Measurements from ENCODE around the gene OLFML2A.
"Not testable (repeated sequence)": the region's sequence is repeated elsewhere in the genome, so short reads cannot be mapped to it uniquely, and the experiment has no call there.

Gene OLFML2A

DNA sequence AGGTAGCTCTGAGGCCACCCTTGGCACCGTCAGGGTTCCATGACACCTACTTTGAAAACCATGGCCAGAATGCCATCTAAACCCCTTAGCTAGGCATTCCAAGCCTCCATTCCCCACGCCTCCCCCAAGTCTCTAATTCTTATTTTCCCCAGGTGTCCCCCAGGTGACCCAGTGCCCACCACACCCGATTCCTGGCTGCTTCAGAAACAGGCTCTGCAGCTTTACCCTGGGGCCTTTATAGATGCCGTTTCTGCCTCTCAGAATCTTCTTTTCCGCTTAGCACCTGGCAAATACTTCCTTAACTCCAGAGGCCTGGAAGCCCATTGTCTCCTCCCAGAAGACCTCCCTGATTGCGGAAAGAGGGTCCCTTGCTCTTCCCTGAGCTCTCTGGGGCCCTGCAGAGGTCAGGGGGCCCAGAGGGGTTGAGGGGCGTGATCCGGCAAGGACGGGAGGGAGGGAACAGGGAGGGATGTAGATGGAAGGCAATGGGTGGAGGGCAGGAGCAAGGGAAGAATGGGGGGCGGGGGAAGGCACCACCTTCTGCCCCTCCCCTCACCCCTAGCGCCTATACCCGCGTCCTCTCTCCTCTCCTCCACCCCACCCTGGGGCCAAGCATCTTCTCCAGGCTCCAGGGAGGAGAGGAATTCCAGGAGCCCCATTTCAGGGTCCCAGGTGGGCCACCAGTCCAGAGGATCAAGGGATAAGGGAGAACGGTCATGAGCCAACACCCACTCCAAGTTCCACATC is 64.3 kb downstream of the OLFML2A start:
- TF ChIP-seq, protein P1, sequence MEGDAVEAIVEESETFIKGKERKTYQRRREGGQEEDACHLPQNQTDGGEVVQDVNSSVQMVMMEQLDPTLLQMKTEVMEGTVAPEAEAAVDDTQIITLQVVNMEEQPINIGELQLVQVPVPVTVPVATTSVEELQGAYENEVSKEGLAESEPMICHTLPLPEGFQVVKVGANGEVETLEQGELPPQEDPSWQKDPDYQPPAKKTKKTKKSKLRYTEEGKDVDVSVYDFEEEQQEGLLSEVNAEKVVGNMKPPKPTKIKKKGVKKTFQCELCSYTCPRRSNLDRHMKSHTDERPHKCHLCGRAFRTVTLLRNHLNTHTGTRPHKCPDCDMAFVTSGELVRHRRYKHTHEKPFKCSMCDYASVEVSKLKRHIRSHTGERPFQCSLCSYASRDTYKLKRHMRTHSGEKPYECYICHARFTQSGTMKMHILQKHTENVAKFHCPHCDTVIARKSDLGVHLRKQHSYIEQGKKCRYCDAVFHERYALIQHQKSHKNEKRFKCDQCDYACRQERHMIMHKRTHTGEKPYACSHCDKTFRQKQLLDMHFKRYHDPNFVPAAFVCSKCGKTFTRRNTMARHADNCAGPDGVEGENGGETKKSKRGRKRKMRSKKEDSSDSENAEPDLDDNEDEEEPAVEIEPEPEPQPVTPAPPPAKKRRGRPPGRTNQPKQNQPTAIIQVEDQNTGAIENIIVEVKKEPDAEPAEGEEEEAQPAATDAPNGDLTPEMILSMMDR (IDR thresholded peaks at IDR 0.05; ENCODE audit: extremely low read depth, missing control alignments): no peak
- no peak for DNase-seq (ENCODE audit: low spot score)

DNA sequence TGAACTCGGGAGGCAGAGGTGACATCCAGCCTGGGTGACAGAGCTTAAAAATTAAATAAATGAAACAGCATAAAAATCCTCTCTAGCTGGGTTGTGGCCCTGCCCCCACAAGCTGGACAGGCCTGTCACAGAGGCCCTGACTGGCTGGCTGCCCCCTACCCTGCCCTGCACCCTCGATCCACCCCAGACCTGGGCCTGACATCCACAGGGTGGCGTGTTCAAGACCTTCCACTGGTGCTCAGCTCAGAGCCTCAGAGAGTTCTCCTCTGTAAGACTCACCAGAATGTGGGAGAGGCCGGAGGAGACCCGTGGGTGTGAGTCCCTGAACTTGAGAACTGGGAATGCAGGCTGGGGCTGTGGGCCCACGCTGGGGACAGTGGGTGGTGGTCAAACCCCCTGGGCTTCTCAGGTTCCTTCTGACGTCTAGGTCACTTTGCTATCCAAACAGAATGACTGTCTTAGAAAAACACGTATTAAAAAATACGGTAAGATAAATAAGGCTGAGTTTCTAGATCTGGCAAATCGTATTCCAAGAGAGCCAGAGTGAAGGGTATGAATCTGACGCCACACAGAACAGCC is 66.6 kb downstream of the OLFML2A start:
- TF ChIP-seq, protein P1 (IDR thresholded peaks at IDR 0.05; ENCODE audit: extremely low read depth, missing control alignments): no peak
- no peak for DNase-seq (ENCODE audit: low spot score)

DNA sequence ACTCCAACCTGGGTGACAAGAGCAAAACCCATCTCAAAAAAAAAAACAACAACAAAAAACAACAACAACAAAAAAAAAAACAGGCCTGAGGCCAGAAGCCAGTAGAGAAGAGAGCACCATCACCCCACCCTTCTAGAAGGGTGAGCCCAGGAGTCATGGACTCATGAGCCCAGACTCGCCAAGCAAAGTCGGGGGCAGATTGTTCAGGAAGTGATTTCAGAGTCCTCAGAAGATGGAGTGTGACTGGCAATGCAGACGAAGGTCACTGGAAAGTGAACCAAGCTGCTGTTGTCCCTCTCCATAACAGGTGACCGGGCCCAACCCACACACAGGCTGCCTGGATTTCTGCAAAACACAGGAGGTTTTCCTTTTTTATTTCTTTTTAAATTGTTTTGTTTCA is 67.4 kb downstream of the OLFML2A start:
- TF ChIP-seq, protein P1 (IDR thresholded peaks at IDR 0.05; ENCODE audit: extremely low read depth, missing control alignments): no peak
- no peak for DNase-seq (ENCODE audit: low spot score)

DNA sequence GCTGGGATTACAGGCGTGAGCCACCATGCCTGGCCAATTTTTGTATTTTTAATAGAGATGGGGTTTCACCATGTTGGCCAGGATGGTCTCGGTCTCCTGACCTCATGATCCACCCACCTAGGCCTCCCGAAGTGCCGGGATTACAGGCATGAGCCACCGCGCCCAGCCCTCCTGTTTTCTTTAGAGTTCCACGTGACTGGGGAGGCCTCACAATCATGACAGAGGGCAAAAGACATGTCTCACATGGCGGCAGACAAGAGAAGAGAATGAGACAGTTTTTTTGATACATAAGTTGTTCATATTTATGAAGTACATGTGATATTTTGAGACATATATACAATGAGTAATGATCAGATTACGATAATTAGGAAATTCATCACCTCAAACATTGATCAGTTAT is 69.5 kb downstream of the OLFML2A start:
- not testable (repeated sequence) for DNase-seq (ENCODE audit: low spot score)

DNA sequence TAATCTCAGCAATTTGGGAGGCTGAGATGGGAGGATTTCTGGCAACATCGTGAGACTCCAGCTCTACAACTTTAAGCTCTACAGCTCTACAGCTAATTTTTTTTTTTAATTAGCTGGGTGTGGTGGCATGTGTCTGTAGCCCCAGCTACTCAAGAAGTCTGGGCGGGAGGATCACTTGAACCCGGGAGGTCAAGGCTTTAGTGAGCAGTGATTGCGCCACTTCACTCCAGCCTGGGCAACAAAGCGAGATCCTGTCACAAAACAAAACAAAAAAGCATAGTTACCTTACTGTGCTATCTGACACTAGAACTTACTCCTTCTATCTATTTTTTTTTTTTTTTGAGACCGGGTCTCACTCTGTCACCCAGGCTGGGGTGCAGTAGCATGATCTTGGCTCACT is 70.0 kb downstream of the OLFML2A start:
- TF ChIP-seq, protein P1 (IDR thresholded peaks at IDR 0.05; ENCODE audit: extremely low read depth, missing control alignments): no peak
- no peak for DNase-seq (ENCODE audit: low spot score)

DNA sequence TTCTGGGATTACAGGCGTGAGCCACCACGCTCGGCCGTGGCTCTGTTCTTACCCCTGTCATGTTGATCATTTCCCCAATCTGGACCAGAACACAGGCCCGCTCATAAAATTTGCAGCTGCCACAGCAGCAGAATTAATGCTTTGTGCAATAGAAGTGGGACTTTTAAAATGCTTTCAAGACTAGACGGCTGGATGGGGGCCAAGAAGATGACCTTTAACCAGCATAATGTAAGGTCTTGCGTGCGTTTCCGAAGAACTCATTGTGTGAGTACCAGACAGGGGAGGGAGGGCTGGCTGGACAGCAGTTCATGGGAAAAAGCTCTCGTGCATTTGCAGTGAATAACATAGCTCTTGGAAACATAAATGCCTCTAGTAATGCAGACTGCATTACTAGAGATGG is 72.9 kb downstream of the OLFML2A start:
- DNase-seq (ENCODE audit: low spot score): no peak

DNA sequence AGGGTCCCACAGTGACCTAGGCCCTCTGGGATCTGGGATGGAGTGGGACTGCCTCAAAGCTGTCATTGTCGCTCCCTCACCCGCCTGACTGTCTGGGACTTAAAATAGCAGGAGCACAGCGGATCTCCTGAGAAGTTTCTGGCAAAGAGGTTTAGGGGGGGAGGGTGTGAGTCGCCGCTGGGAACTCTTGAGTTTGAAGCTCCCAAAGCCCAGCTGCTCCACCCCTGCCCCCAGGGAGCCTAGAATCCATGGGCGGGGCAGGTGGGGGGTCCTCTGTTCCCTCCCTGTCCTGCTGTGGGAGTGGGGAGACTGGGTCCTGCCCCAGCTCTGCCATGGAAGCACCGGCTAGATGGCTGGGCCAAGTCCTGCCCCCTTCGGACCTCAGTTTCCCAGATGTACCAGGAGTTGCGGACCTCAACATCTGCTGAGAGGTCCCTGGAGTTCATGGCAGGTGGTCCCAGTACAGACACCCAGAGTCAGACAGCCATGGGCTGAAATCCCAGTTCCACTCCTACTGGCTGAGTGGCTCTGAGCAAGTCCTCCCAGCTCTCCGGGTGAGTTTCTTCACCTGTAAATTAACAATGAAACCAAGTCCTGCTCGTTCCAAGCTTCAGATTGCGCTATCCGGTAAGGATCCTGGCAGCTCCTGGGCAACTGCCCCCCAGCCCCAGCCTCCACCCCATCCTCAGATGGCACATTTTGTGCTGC is 75.3 kb downstream of the OLFML2A start:
- no peak for DNase-seq (ENCODE audit: low spot score)
- TF ChIP-seq, protein P1 (IDR thresholded peaks at IDR 0.05; ENCODE audit: extremely low read depth, missing control alignments): no peak

More for the DNA sequence above, 72.9 kb downstream of the OLFML2A start:
- TF ChIP-seq, protein P1 (IDR thresholded peaks at IDR 0.05; ENCODE audit: extremely low read depth, missing control alignments): no peak

All from GM20000 (cell line).